ENCODE data around the gene LITAF.
"Not testable (repeated sequence)": the region's sequence is repeated elsewhere in the genome, so short reads cannot be mapped to it uniquely, and the experiment has no call there.

Gene LITAF

GRCh38 chr16:11620243-11621003, 33.7 kb upstream of the LITAF start:
- DNase-seq (ENCODE audit: low spot score), result no peak

- no peak for DNase-seq (ENCODE audit: low spot score)
Measured at GRCh38 chr16:11619327-11619851, 32.7 kb upstream of the LITAF start.

- no peak for DNase-seq (ENCODE audit: low spot score)
Measured at GRCh38 chr16:11618107-11618717, 31.5 kb upstream of the LITAF start.

- DNase-seq (ENCODE audit: low spot score), result no peak
Measured at GRCh38 chr16:11615748-11616447, 29.2 kb upstream of the LITAF start.

GRCh38 chr16:11614587-11615175, 28.0 kb upstream of the LITAF start:
- no peak for DNase-seq (ENCODE audit: low spot score)

GRCh38 chr16:11613381-11614303, 26.9 kb upstream of the LITAF start:
- DNase-seq (ENCODE audit: low spot score), result no peak

GRCh38 chr16:11612665-11613025, 25.9 kb upstream of the LITAF start:
- DNase-seq (ENCODE audit: low spot score), result no peak

- no peak for DNase-seq (ENCODE audit: low spot score)
Measured at GRCh38 chr16:11611871-11612664, 25.3 kb upstream of the LITAF start.

GRCh38 chr16:11610580-11610979, 23.9 kb upstream of the LITAF start:
- DNase-seq (ENCODE audit: low spot score), result no peak

- peak; percentile 83 for DNase-seq (ENCODE audit: low spot score)
Measured at GRCh38 chr16:11610121-11610505, 23.4 kb upstream of the LITAF start.

- DNase-seq (ENCODE audit: low spot score), result no peak
Measured at GRCh38 chr16:11609474-11610120, 22.9 kb upstream of the LITAF start.

GRCh38 chr16:11605891-11606290, 19.2 kb upstream of the LITAF start:
- no peak for DNase-seq (ENCODE audit: low spot score)

GRCh38 chr16:11605564-11605886, 18.8 kb upstream of the LITAF start:
- no peak for DNase-seq (ENCODE audit: low spot score)

- DNase-seq (ENCODE audit: low spot score), result no peak
Measured at GRCh38 chr16:11604783-11605563, 18.3 kb upstream of the LITAF start.

GRCh38 chr16:11604296-11604695, 17.6 kb upstream of the LITAF start:
- not testable (repeated sequence) for DNase-seq (ENCODE audit: low spot score)

- no peak for DNase-seq (ENCODE audit: low spot score)
Measured at GRCh38 chr16:11603331-11603750, 16.6 kb upstream of the LITAF start.

GRCh38 chr16:11602321-11602720, 15.6 kb upstream of the LITAF start:
- DNase-seq (ENCODE audit: low spot score), result no peak

GRCh38 chr16:11601911-11602310, 15.2 kb upstream of the LITAF start:
- no peak for DNase-seq (ENCODE audit: low spot score)

GRCh38 chr16:11601425-11601824, 14.7 kb upstream of the LITAF start:
- DNase-seq (ENCODE audit: low spot score), result no peak

- no peak for DNase-seq (ENCODE audit: low spot score)
Measured at GRCh38 chr16:11599579-11599978, 12.9 kb upstream of the LITAF start.
